Measurements from ENCODE around the gene NR6A1.

NR6A1 gene

DNA sequence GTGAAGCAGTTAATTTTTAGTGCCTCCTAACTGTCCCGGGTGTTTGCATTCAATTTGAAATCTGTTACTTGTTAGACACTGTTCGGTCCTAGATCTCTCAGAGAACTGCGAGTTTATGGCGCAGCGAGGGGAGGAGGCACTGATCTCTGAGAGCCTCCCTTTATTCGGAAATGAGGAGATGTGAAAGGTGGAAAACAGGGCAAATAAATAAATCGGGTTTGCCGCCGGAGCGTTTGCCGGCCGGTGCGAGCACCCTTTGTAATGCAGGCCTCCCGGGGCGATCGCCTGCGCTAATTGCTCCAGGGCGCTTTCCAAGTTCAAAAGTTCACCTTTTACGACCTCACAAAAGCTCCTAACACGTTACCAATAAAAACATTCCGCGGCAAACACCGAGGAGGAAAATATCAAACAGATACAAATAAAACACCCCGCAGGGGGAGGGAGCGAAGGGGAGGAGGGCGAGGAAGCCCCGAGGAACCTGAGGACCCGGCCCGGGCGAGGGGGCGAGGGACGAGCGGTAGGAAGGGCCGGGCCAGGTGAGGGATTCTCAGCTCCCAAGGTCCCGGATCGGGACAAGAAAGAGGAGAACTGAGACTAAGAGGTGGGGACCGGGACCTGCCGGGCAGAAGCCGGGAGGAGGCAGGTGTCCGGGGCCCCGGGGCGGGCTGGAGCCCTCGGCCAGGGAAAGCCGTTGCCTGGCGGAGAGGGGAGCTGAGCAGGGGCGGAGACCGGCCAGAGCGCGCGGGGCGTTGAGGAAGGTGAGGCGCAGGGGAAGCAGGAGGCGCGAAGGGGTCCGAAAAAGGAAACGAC lies 1.4 kb downstream of the NR6A1 start (continued):
- no peak for TF ChIP-seq ZNF148 (tag by site-specific recombination; IDR thresholded peaks at IDR 0.05; ENCODE audit: borderline replicate concordance)
- no peak for TF ChIP-seq ZBTB48 (tag by site-specific recombination; IDR thresholded peaks at IDR 0.05)
- no peak for TF ChIP-seq ZNF792 (tag by site-specific recombination; IDR thresholded peaks at IDR 0.05)
- peak; percentile 79; the same call in 1 of the 2 replicates for TF ChIP-seq ZEB2 (tag by site-specific recombination; IDR thresholded peaks at IDR 0.05)
- no peak for TF ChIP-seq RBAK (tag by site-specific recombination; IDR thresholded peaks at IDR 0.05)
- TF ChIP-seq, protein P1, sequence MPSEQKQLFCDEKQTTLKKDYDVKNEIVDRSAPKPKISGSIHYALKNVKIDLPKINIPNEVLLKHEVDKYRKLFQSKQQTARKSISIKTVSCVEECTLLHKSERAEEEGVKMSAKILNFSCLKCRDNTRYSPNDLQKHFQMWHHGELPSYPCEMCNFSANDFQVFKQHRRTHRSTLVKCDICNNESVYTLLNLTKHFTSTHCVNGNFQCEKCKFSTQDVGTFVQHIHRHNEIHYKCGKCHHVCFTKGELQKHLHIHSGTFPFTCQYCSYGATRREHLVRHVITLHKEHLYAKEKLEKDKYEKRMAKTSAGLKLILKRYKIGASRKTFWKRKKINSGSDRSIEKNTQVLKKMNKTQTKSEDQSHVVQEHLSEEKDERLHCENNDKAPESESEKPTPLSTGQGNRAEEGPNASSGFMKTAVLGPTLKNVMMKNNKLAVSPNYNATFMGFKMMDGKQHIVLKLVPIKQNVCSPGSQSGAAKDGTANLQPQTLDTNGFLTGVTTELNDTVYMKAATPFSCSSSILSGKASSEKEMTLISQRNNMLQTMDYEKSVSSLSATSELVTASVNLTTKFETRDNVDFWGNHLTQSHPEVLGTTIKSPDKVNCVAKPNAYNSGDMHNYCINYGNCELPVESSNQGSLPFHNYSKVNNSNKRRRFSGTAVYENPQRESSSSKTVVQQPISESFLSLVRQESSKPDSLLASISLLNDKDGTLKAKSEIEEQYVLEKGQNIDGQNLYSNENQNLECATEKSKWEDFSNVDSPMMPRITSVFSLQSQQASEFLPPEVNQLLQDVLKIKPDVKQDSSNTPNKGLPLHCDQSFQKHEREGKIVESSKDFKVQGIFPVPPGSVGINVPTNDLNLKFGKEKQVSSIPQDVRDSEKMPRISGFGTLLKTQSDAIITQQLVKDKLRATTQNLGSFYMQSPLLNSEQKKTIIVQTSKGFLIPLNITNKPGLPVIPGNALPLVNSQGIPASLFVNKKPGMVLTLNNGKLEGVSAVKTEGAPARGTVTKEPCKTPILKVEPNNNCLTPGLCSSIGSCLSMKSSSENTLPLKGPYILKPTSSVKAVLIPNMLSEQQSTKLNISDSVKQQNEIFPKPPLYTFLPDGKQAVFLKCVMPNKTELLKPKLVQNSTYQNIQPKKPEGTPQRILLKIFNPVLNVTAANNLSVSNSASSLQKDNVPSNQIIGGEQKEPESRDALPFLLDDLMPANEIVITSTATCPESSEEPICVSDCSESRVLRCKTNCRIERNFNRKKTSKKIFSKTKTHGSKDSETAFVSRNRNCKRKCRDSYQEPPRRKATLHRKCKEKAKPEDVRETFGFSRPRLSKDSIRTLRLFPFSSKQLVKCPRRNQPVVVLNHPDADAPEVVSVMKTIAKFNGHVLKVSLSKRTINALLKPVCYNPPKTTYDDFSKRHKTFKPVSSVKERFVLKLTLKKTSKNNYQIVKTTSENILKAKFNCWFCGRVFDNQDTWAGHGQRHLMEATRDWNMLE (tag by site-specific recombination; conservative IDR thresholded peaks at IDR 0.05; ENCODE audit: low read depth), result no peak
- no peak for TF ChIP-seq ZNF701 (tag by site-specific recombination; IDR thresholded peaks at IDR 0.05)
- TF ChIP-seq ZNF548 (tag by site-specific recombination; IDR thresholded peaks at IDR 0.05), result no peak
- no peak for TF ChIP-seq YY1 (tag by site-specific recombination; IDR thresholded peaks at IDR 0.05)
- peak; percentile 78 for TF ChIP-seq ZNF843 (tag by site-specific recombination; IDR thresholded peaks at IDR 0.05)
- 0 out of 2 replicates have a peak, but pooled peaks have one; percentile 14 for TF ChIP-seq ZNF10 (tag by site-specific recombination; IDR thresholded peaks at IDR 0.05)
- TF ChIP-seq, protein P2, sequence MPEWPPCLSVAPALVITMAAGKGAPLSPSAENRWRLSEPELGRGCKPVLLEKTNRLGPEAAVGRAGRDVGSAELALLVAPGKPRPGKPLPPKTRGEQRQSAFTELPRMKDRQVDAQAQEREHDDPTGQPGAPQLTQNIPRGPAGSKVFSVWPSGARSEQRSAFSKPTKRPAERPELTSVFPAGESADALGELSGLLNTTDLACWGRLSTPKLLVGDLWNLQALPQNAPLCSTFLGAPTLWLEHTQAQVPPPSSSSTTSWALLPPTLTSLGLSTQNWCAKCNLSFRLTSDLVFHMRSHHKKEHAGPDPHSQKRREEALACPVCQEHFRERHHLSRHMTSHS (tag by site-specific recombination; IDR thresholded peaks at IDR 0.05), result 0 out of 2 replicates have a peak, but pooled peaks have one; percentile 37
- TF ChIP-seq HOXC10 (CRISPR knock-in tag; IDR thresholded peaks at IDR 0.05), result no peak
- no peak for TF ChIP-seq ZNF37A (tag by site-specific recombination; IDR thresholded peaks at IDR 0.05)
- no peak for TF ChIP-seq GLIS2 (tag by site-specific recombination; IDR thresholded peaks at IDR 0.05)
- TF ChIP-seq ZNF561 (tag by site-specific recombination; IDR thresholded peaks at IDR 0.05; ENCODE audit: borderline replicate concordance), result peak; percentile 79
- peak; percentile 88 for TF ChIP-seq GLIS1 (tag by site-specific recombination; IDR thresholded peaks at IDR 0.05)
- TF ChIP-seq ZNF366 (tag by site-specific recombination; conservative IDR thresholded peaks at IDR 0.05), result peak; percentile 65
- 0 out of 2 replicates have a peak, but pooled peaks have one; percentile 64 for TF ChIP-seq ZBTB8A (tag by site-specific recombination; IDR thresholded peaks at IDR 0.05)
- TF ChIP-seq TCF7L2 (IDR thresholded peaks at IDR 0.05; ENCODE audit: borderline replicate concordance, low read depth, low read length), result peak; percentile 90; the same call in 1 of the 2 replicates
- TF ChIP-seq ZNF660 (tag by site-specific recombination; IDR thresholded peaks at IDR 0.05), result 0 out of 2 replicates have a peak, but pooled peaks have one; percentile 15
- no peak for TF ChIP-seq ZNF302 (tag by site-specific recombination; IDR thresholded peaks at IDR 0.05; ENCODE audit: low read depth)
- peak; percentile 57; the same call in 1 of the 2 replicates for TF ChIP-seq ZSCAN30 (tag by site-specific recombination; IDR thresholded peaks at IDR 0.05)
- TF ChIP-seq KLF8 (tag by site-specific recombination; IDR thresholded peaks at IDR 0.05), result peak; percentile 26; the same call in 1 of the 2 replicates
- TF ChIP-seq ZBTB44 (tag by site-specific recombination; IDR thresholded peaks at IDR 0.05), result peak; percentile 55; the same call in 1 of the 2 replicates
- no peak for TF ChIP-seq ZNF473 (tag by site-specific recombination; IDR thresholded peaks at IDR 0.05)

All from HEK293 (cell line).